ENCODE data around the gene MED27. TPM values are rescaled to one million over a fixed set of nuclear protein-coding genes. Genes with fewer than 3 reads are reported as not detected.

The MED27 gene
- total and polyA plus RNA-seq, 2 of the 8 experiments (the other 6 are each of a cell fraction or from before 2014, with no cell fraction given) = 29.9 to 56.5 TPM

DNA sequence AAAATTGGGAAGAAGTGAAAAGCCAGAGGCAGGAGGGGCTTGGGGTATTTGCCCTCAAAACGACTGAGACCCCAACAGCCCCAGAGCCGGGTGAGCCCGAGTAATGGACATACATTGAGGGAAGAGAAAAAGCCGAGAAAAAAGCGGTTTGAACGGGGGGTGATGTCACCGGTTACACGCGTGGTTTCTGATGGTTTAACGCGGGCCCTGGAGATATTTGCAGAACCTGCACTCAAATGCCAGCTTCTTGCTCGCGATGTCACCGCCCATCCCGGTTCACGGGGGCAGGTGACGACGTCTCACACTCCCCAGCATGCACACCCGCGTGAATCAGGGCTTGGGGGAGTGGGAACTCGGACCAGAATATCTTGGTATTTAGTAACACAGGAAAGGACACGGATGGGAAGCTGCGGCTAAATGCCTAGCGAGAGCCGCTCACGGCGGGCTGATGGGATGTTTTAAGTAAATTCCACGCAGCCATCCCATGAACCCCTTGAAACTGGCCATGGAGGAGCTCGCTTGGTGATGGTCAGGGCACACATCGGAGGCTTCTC, 237.8 kb downstream of the MED27 start:
- Histone ChIP-seq H3K4me1 (replicated peaks in 1 of 4; ENCODE audit: control insufficient read depth in 3 of 4, insufficient read depth in 4 of 4, low read length in 3 of 4) (peaks cover 0 to 3% (median 0%) of the 10 kb centered on the region in 4 experiments; a peak in 2 of 7 replicates), H3K23me2 (ENCODE audit: low read depth, low read length) (no peaks in the 10 kb centered on the region), H2AK5ac (ENCODE audit: low read depth, low read length) (no peak overlapping the region), H3K27ac (ENCODE audit: low read depth, low read length) (no peak overlapping the region), H2BK5ac (ENCODE audit: low read depth, low read length) (no peak overlapping the region), H3K4me2 (ENCODE audit: insufficient read depth in 1 of 2, low read depth in 2 of 2, low read length in 2 of 2) (no peak overlapping the region), H4K5ac (ENCODE audit: insufficient read length, low read depth, low read length) (no peak overlapping the region), H2BK15ac (ENCODE audit: low read length) (no peak overlapping the region), H3K9ac (replicated peaks in 1 of 4; ENCODE audit: extremely low read depth in 1 of 4, low read depth in 3 of 4, low read length in 3 of 4) (no peak overlapping the region), H3K4ac (replicated peaks; ENCODE audit: insufficient read length, low read depth, low read length) (no peak overlapping the region), H2BK120ac (replicated peaks; ENCODE audit: low read depth, low read length) (no peak overlapping the region), H3K36me3 (ENCODE audit: control insufficient read depth in 2 of 4, insufficient read depth in 4 of 4, low read length in 3 of 4) (no peaks in the 10 kb centered on the region), H3K79me1 (ENCODE audit: low read depth, low read length) (no peaks in the 10 kb centered on the region), H2BK20ac (ENCODE audit: low read length) (no peak overlapping the region), H3K79me2 (ENCODE audit: control insufficient read depth in 1 of 2, insufficient read depth in 2 of 2, low read length in 2 of 2) (no peaks in the 10 kb centered on the region), H3K56ac (replicated peaks; ENCODE audit: insufficient read length, low read depth, low read length) (no peak overlapping the region), H3K9me3 (ENCODE audit: insufficient read depth in 2 of 2, low read depth in 1 of 2, low read length in 1 of 2) (no peaks in the 10 kb centered on the region), H3K23ac (ENCODE audit: insufficient read length) (no peak overlapping the region), H4K91ac (replicated peaks; ENCODE audit: insufficient read length, low read length) (no peak overlapping the region), H2BK12ac (ENCODE audit: low read depth, low read length) (no peak overlapping the region), H4K20me1 (replicated peaks in 1 of 2; ENCODE audit: control insufficient read depth in 1 of 2, insufficient read depth in 2 of 2, low read length in 2 of 2) (no peaks in the 10 kb centered on the region), H3K14ac (ENCODE audit: insufficient read length) (no peak overlapping the region), H2AFZ (ENCODE audit: low read length) (no peak overlapping the region), H3K18ac (ENCODE audit: extremely low read depth, low read length) (no peak overlapping the region), H3K27me3 (replicated peaks in 1 of 4; ENCODE audit: control insufficient read depth in 3 of 4, extremely low read depth in 1 of 4, insufficient read depth in 3 of 4, low read length in 3 of 4) (no peaks in the 10 kb centered on the region), H3K4me3 (ENCODE audit: extremely low read depth in 1 of 4, insufficient read depth in 2 of 4, low read depth in 3 of 4, low read length in 4 of 4) (no peak overlapping the region), H4K8ac (ENCODE audit: extremely low read depth, insufficient read depth, low read length) (no peak overlapping the region)
- POLR2A ChIA-PET (ENCODE audit: partially characterized antibody) = interaction anchor here (0.5 to 0.9 kb wide), 2 partner anchors 12 to 490 kb away, joined by 3 to 4 read pairs; no protein-coding TSS in a partner anchor
- CTCF ChIA-PET (ENCODE audit: partially characterized antibody) = interaction anchor here (0.6 to 0.8 kb wide), 2 partner anchors 27 to 70 kb away, joined by 3 to 4 read pairs; no protein-coding TSS in a partner anchor
- DNase-seq (ENCODE audit: low read depth in 1 of 2, low spot score in 2 of 2) (no peak), FAIRE-seq (no peak)
- WGBS, 2 experiments (ENCODE audit: extremely low coverage in 1 of 2, insufficient coverage in 1 of 2, insufficient read length in 1 of 2, insufficient replicate concordance in 2 of 2, low coverage in 1 of 2, low lambda C conversion rate in 2 of 2, missing lambda C conversion rate in 1 of 2) = 93% methylated on average over 30 of the region's 30 CpGs; no CpG with 5 or more reads in 1 of the 2 experiments
- TF ChIP-seq JUN (IDR thresholded peaks at IDR 0.05; ENCODE audit: low read depth, low read length) = no peak
- TF ChIP-seq KDM5A (IDR thresholded peaks at IDR 0.05; ENCODE audit: low read length) = no peak
